HEK293 (cell line): Measurements from ENCODE around the gene SIRT1.

Experiments used
- CTCF ChIA-PET: fragments of 350-600 bp; formaldehyde crosslinking; extraction: SDS; loops from one replicate; lab custom pipeline; 2021; ENCODE audit warnings: antibody characterized with exemption; lab: Yijun Ruan, JAX
- POLR2A ChIA-PET: fragments of 300-600 bp; formaldehyde crosslinking; extraction: SDS; loops from one replicate; lab custom pipeline; 2020; ENCODE audit warnings: antibody characterized with exemption, inconsistent platforms; lab: Yijun Ruan, JAX
- H3K27ac ChIP-seq: fragments of 200-500 bp; sonication (Bioruptor generic); 2 replicates; pipeline ENCODE4 v1.5.1; 2014; ENCODE audit warnings: low read depth, low read length, control low read depth, inconsistent platforms; ENCODE audit errors: extremely low read depth
- H3K36me3 ChIP-seq, 2 experiments: fragments of 200-500 bp in 1 of 2; sonication (Bioruptor generic) in 1 of 2; 1 replicate in 1 of 2; 2 replicates in 1 of 2; pipeline ENCODE4 v1.5.1; 2014 to 2017; ENCODE audit warnings: inconsistent platforms in 2 of 2, low read length in 2 of 2; ENCODE audit not compliant: control insufficient read depth in 2 of 2, insufficient read depth in 1 of 2
- H3K4me1 ChIP-seq: fragments of 200-500 bp; sonication (Bioruptor generic); 2 replicates; pipeline ENCODE4 v1.5.1; 2014; ENCODE audit warnings: mild to moderate bottlenecking, low read length, inconsistent platforms; ENCODE audit not compliant: control insufficient read depth, insufficient read depth
- H3K4me3 ChIP-seq: 2 replicates; pipeline ENCODE4 v1.5.1; 2011; ENCODE audit warnings: low read depth, mild to moderate bottlenecking, control low read depth, low read length, moderate library complexity
- H3K9me3 ChIP-seq: fragments of 200-500 bp; sonication (Bioruptor generic); 2 replicates; pipeline ENCODE4 v1.5.1; 2014; ENCODE audit warnings: low read depth, low read length, inconsistent platforms; ENCODE audit not compliant: control insufficient read depth, insufficient read depth
- FEZF1 ChIP-seq: fragments of 450-650 bp; formaldehyde crosslinking; IDR thresholded peaks from 2 replicates; pipeline ENCODE4 v1.5.1; 2016; ENCODE audit warnings: missing biosample characterization, missing genetic modification characterization
- GLIS1 ChIP-seq: fragments of 450-650 bp; formaldehyde crosslinking; IDR thresholded peaks from 2 replicates; pipeline ENCODE4 v1.5.1; 2016; ENCODE audit warnings: missing biosample characterization, missing genetic modification characterization
- GLIS2 ChIP-seq: fragments of 450-650 bp; formaldehyde crosslinking; IDR thresholded peaks from 2 replicates; pipeline ENCODE4 v1.5.1; 2016; ENCODE audit warnings: missing biosample characterization, missing genetic modification characterization
- KLF1 ChIP-seq: fragments of 450-650 bp; formaldehyde crosslinking; IDR thresholded peaks from 2 replicates; pipeline ENCODE4 v1.5.1; 2016; ENCODE audit warnings: missing biosample characterization, missing genetic modification characterization
- KLF16 ChIP-seq: fragments of 450-650 bp; formaldehyde crosslinking; IDR thresholded peaks from 2 replicates; pipeline ENCODE4 v1.5.1; 2017; ENCODE audit warnings: missing biosample characterization, missing genetic modification characterization
- ZBTB21 ChIP-seq: fragments of 450-650 bp; formaldehyde crosslinking; IDR thresholded peaks from 2 replicates; pipeline ENCODE4 v1.5.1; 2017; ENCODE audit warnings: missing biosample characterization, missing genetic modification characterization
- ZFHX2 ChIP-seq: fragments of 450-650 bp; formaldehyde crosslinking; conservative IDR thresholded peaks from 2 replicates; pipeline ENCODE4 v1.5.1; 2016; ENCODE audit warnings: missing biosample characterization, missing genetic modification characterization
- ZFP3 ChIP-seq: fragments of 450-650 bp; formaldehyde crosslinking; IDR thresholded peaks from 2 replicates; pipeline ENCODE4 v1.5.1; 2016; ENCODE audit warnings: low read depth, missing biosample characterization, missing genetic modification characterization
- ZNF10 ChIP-seq: fragments of 450-650 bp; formaldehyde crosslinking; IDR thresholded peaks from 2 replicates; pipeline ENCODE4 v1.5.1; 2017; ENCODE audit warnings: missing biosample characterization, missing genetic modification characterization
- ZNF138 ChIP-seq: fragments of 450-650 bp; formaldehyde crosslinking; IDR thresholded peaks from 2 replicates; pipeline ENCODE4 v1.5.1; 2016; ENCODE audit warnings: missing biosample characterization, missing genetic modification characterization, borderline replicate concordance
- ZNF146 ChIP-seq: fragments of 450-650 bp; formaldehyde crosslinking; IDR thresholded peaks from 2 replicates; pipeline ENCODE4 v1.5.1; 2016; ENCODE audit warnings: missing biosample characterization, missing genetic modification characterization
- ZNF175 ChIP-seq: fragments of 450-650 bp; formaldehyde crosslinking; IDR thresholded peaks from 2 replicates; pipeline ENCODE4 v1.5.1; 2016; ENCODE audit warnings: missing biosample characterization, missing genetic modification characterization
- ZNF202 ChIP-seq: fragments of 450-650 bp; formaldehyde crosslinking; IDR thresholded peaks from 2 replicates; pipeline ENCODE4 v1.5.1; 2016; ENCODE audit warnings: missing biosample characterization, missing genetic modification characterization, borderline replicate concordance
- ZNF214 ChIP-seq: fragments of 450-650 bp; formaldehyde crosslinking; IDR thresholded peaks from 2 replicates; pipeline ENCODE4 v1.5.1; 2017; ENCODE audit warnings: missing biosample characterization, mild to moderate bottlenecking, missing genetic modification characterization, borderline replicate concordance
- ZNF239 ChIP-seq: fragments of 450-650 bp; formaldehyde crosslinking; IDR thresholded peaks from 2 replicates; pipeline ENCODE4 v1.5.1; 2016; ENCODE audit warnings: missing biosample characterization, missing genetic modification characterization
- ZNF311 ChIP-seq: fragments of 450-650 bp; formaldehyde crosslinking; IDR thresholded peaks from 2 replicates; pipeline ENCODE4 v1.5.1; 2017; ENCODE audit warnings: missing biosample characterization, missing genetic modification characterization, borderline replicate concordance
- ZNF350 ChIP-seq: fragments of 450-650 bp; formaldehyde crosslinking; IDR thresholded peaks from 2 replicates; pipeline ENCODE4 v1.5.0; 2017; ENCODE audit warnings: missing biosample characterization, mild to moderate bottlenecking, missing genetic modification characterization
- ZNF354C ChIP-seq: fragments of 450-650 bp; formaldehyde crosslinking; IDR thresholded peaks from 2 replicates; pipeline ENCODE4 v1.5.1; 2016; ENCODE audit warnings: missing biosample characterization, missing genetic modification characterization, low read depth, borderline replicate concordance
- ZNF394 ChIP-seq: fragments of 450-650 bp; formaldehyde crosslinking; IDR thresholded peaks from 2 replicates; pipeline ENCODE4 v1.5.1; 2016; ENCODE audit warnings: missing biosample characterization, missing genetic modification characterization, mild to moderate bottlenecking, moderate library complexity, borderline replicate concordance
- ZNF548 ChIP-seq: fragments of 450-650 bp; formaldehyde crosslinking; IDR thresholded peaks from 2 replicates; pipeline ENCODE4 v1.5.1; 2016; ENCODE audit warnings: missing biosample characterization, missing genetic modification characterization
- ZNF549 ChIP-seq: fragments of 450-650 bp; IDR thresholded peaks from 2 replicates; pipeline ENCODE4 v1.5.1; 2018; ENCODE audit warnings: missing biosample characterization, missing genetic modification characterization, mild to moderate bottlenecking, inconsistent platforms, moderate library complexity
- ZNF571 ChIP-seq: fragments of 450-650 bp; formaldehyde crosslinking; IDR thresholded peaks from 2 replicates; pipeline ENCODE4 v1.5.0; 2017; ENCODE audit warnings: missing biosample characterization, missing genetic modification characterization
- ZNF585B ChIP-seq: fragments of 450-650 bp; formaldehyde crosslinking; IDR thresholded peaks from 2 replicates; pipeline ENCODE4 v1.5.1; 2016; ENCODE audit warnings: missing biosample characterization, missing genetic modification characterization
- ZNF596 ChIP-seq: fragments of 450-650 bp; IDR thresholded peaks from 2 replicates; pipeline ENCODE4 v1.5.0; 2018; ENCODE audit warnings: missing biosample characterization, mild to moderate bottlenecking, missing genetic modification characterization, moderate library complexity
- ZNF777 ChIP-seq: fragments of 450-650 bp; formaldehyde crosslinking; IDR thresholded peaks from 2 replicates; pipeline ENCODE4 v1.5.1; 2017; ENCODE audit warnings: missing biosample characterization, missing genetic modification characterization, borderline replicate concordance
- ZNF785 ChIP-seq: fragments of 450-650 bp; formaldehyde crosslinking; IDR thresholded peaks from 2 replicates; pipeline ENCODE4 v1.5.1; 2016; ENCODE audit warnings: missing biosample characterization, missing genetic modification characterization
- ZNF843 ChIP-seq: fragments of 450-650 bp; formaldehyde crosslinking; IDR thresholded peaks from 2 replicates; pipeline ENCODE4 v1.5.1; 2016; ENCODE audit warnings: missing biosample characterization, missing genetic modification characterization
- ZSCAN4 ChIP-seq: fragments of 450-650 bp; formaldehyde crosslinking; IDR thresholded peaks from 2 replicates; pipeline ENCODE4 v1.5.1; 2017; ENCODE audit warnings: missing biosample characterization, missing genetic modification characterization
- TF ChIP-seq, protein P1 (sequence below): fragments of 450-650 bp; formaldehyde crosslinking; IDR thresholded peaks from 2 replicates; pipeline ENCODE4 v1.5.1; 2016; ENCODE audit warnings: missing biosample characterization, missing genetic modification characterization
- TF ChIP-seq, protein P2 (sequence below): fragments of 450-650 bp; formaldehyde crosslinking; IDR thresholded peaks from 2 replicates; pipeline ENCODE4 v1.5.1; 2017; ENCODE audit warnings: missing biosample characterization, missing genetic modification characterization

Gene SIRT1

DNA sequence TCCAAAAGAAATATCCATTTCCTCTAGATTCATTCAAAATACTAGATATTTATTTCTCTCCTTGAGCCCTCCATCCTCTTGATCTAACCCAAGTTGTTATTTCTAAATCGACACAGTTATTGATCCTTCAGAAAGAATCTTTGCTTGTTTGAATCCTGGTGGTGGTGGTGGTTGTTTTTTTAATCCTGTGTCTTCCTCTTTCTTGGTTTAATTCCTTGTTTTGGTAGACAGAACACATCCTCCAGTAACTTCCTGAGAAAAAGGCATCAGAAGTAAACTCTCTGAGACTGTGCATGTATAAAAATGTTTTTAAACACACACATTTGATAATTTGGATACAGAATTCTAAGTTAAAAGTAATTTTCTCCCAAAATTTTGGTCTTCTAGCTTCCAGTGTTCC lies 49.9 kb downstream of the SIRT1 start:
- CTCF ChIA-PET, result interaction anchor here (0.6 kb wide), 1 partner anchor 19 kb away, joined by 3 read pairs; no protein-coding TSS in a partner anchor
- POLR2A ChIA-PET, result no interaction called here
- Histone ChIP-seq H3K4me1 (no peaks in the 10 kb centered on the region), H3K27ac (no peak overlapping the region), H3K36me3 (peaks cover 18 to 28% of the 10 kb centered on the region in 2 experiments), H3K9me3 (no peaks in the 10 kb centered on the region), H3K4me3 (no peak overlapping the region)
- TF ChIP-seq ZBTB21 (no peak), ZNF311 (tag by site-specific recombination) (no peak), GLIS2 (tag by site-specific recombination) (no peak), ZNF350 (tag by site-specific recombination) (no peak), ZFHX2 (tag by site-specific recombination) (no peak), ZNF10 (tag by site-specific recombination) (no peak), ZNF843 (no peak), ZNF138 (tag by site-specific recombination) (no peak), ZNF785 (tag by site-specific recombination) (no peak), ZNF239 (tag by site-specific recombination) (no peak), KLF16 (tag by site-specific recombination) (no peak), ZNF354C (tag by site-specific recombination) (no peak), ZNF548 (tag by site-specific recombination) (no peak), ZNF777 (tag by site-specific recombination) (no peak), KLF1 (tag by site-specific recombination) (no peak), ZNF585B (tag by site-specific recombination) (no peak)
- TF ChIP-seq, protein P1, sequence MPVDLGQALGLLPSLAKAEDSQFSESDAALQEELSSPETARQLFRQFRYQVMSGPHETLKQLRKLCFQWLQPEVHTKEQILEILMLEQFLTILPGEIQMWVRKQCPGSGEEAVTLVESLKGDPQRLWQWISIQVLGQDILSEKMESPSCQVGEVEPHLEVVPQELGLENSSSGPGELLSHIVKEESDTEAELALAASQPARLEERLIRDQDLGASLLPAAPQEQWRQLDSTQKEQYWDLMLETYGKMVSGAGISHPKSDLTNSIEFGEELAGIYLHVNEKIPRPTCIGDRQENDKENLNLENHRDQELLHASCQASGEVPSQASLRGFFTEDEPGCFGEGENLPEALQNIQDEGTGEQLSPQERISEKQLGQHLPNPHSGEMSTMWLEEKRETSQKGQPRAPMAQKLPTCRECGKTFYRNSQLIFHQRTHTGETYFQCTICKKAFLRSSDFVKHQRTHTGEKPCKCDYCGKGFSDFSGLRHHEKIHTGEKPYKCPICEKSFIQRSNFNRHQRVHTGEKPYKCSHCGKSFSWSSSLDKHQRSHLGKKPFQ (tag by site-specific recombination), result no peak
- TF ChIP-seq, protein P2, sequence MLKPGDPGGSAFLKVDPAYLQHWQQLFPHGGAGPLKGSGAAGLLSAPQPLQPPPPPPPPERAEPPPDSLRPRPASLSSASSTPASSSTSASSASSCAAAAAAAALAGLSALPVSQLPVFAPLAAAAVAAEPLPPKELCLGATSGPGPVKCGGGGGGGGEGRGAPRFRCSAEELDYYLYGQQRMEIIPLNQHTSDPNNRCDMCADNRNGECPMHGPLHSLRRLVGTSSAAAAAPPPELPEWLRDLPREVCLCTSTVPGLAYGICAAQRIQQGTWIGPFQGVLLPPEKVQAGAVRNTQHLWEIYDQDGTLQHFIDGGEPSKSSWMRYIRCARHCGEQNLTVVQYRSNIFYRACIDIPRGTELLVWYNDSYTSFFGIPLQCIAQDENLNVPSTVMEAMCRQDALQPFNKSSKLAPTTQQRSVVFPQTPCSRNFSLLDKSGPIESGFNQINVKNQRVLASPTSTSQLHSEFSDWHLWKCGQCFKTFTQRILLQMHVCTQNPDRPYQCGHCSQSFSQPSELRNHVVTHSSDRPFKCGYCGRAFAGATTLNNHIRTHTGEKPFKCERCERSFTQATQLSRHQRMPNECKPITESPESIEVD (tag by site-specific recombination), result no peak

- Histone ChIP-seq H3K36me3 (peaks cover 18 to 28% of the 10 kb centered on the region in 2 experiments), H3K4me1 (no peaks in the 10 kb centered on the region), H3K27ac (no peak overlapping the region), H3K9me3 (no peaks in the 10 kb centered on the region), H3K4me3 (no peak overlapping the region)
- CTCF ChIA-PET, result no interaction called here
- TF ChIP-seq ZNF202 (tag by site-specific recombination), result no peak
- no peak for TF ChIP-seq ZNF146 (tag by site-specific recombination)
- no peak for TF ChIP-seq ZFP3 (tag by site-specific recombination)
- no peak for TF ChIP-seq GLIS1
- no peak for TF ChIP-seq ZNF214
- TF ChIP-seq, protein P2 (tag by site-specific recombination), result no peak
- TF ChIP-seq FEZF1 (tag by site-specific recombination), result no peak
- TF ChIP-seq ZNF549 (tag by site-specific recombination), result no peak
- TF ChIP-seq ZNF596 (tag by site-specific recombination), result no peak
- no peak for TF ChIP-seq ZSCAN4
- no peak for TF ChIP-seq ZNF175 (tag by site-specific recombination)
- no peak for TF ChIP-seq ZNF585B (tag by site-specific recombination)
- TF ChIP-seq ZNF571 (tag by site-specific recombination), result no peak
- no peak for TF ChIP-seq ZNF394
- POLR2A ChIA-PET, result no interaction called here
These were observed 50.8 kb downstream of the SIRT1 start for GRCh38 chr10:67935223-67935622.
